ENCODE measurements around the gene TBL1X.

TBL1X gene

GRCh38 chrX:9538544-9539045, 73.7 kb downstream of the TBL1X start:
- DNase-seq, result peak; percentile 96 to 97

GRCh38 chrX:9539605-9540387, 74.9 kb downstream of the TBL1X start:
- DNase-seq, result peak; percentile 75 to 88

- DNase-seq, result no peak
Measured at GRCh38 chrX:9542106-9542760, 77.4 kb downstream of the TBL1X start.

GRCh38 chrX:9542761-9543111, 77.9 kb downstream of the TBL1X start:
- DNase-seq, result no peak

- DNase-seq, result no peak
Measured at GRCh38 chrX:9555354-9555753, 90.5 kb downstream of the TBL1X start.

- no peak for DNase-seq
Measured at GRCh38 chrX:9557091-9557490, 92.2 kb downstream of the TBL1X start.

GRCh38 chrX:9557521-9557920, 92.7 kb downstream of the TBL1X start:
- DNase-seq, result no peak

GRCh38 chrX:9558615-9559014, 93.8 kb downstream of the TBL1X start:
- no peak for DNase-seq

- no peak for DNase-seq
Measured at GRCh38 chrX:9560219-9560618, 95.4 kb downstream of the TBL1X start.

- no peak for DNase-seq
Measured at GRCh38 chrX:9561199-9561598, 96.3 kb downstream of the TBL1X start.

- DNase-seq, result no peak
Measured at GRCh38 chrX:9562851-9563250, 98.0 kb downstream of the TBL1X start.

GRCh38 chrX:9566150-9566621, 101.3 kb downstream of the TBL1X start:
- peak; percentile 11 to 68 for DNase-seq

- DNase-seq, result peak in 1 of 2 experiments; percentile 18
Measured at GRCh38 chrX:9569876-9570301, 105.0 kb downstream of the TBL1X start.

- peak; percentile 33 to 70 for DNase-seq
Measured at GRCh38 chrX:9573282-9574106, 108.6 kb downstream of the TBL1X start.

GRCh38 chrX:9576059-9576458, 111.2 kb downstream of the TBL1X start:
- no peak for DNase-seq

GRCh38 chrX:9577555-9577954, 112.7 kb downstream of the TBL1X start:
- DNase-seq, result no peak

- no peak for DNase-seq
Measured at GRCh38 chrX:9578083-9578779, 113.4 kb downstream of the TBL1X start.

GRCh38 chrX:9581771-9582385, 117.0 kb downstream of the TBL1X start:
- no peak for DNase-seq

GRCh38 chrX:9582956-9583355, 118.1 kb downstream of the TBL1X start:
- peak in 1 of 2 experiments; percentile 29 for DNase-seq

GRCh38 chrX:9586992-9587392, 122.1 kb downstream of the TBL1X start:
- DNase-seq, result peak; percentile 28 to 47

- no peak for DNase-seq
Measured at GRCh38 chrX:9587642-9588041, 122.8 kb downstream of the TBL1X start.

GRCh38 chrX:9591496-9591895, 126.6 kb downstream of the TBL1X start:
- DNase-seq, result no peak
